Neural cell (in vitro differentiated cells): ENCODE results near the gene TRIM47. TPM values are rescaled to one million over a fixed set of nuclear protein-coding genes. Genes with fewer than 3 reads are reported as not detected.

Source experiments
- H2AFZ ChIP-seq: fragments of 200-600, 300-800 bp; sonication (generic), shearing (Covaris generic); 2 replicates; pipeline ENCODE4 v1.6.0; 2014; ENCODE audit warnings: low read depth, mild to moderate bottlenecking, antibody characterized with exemption, low read length, moderate library complexity
- H3F3A ChIP-seq: fragments of 200-600 bp; shearing (Covaris generic); 2 replicates; pipeline ENCODE4 v1.6.1; 2016; ENCODE audit warnings: mild to moderate bottlenecking, moderate library complexity, mixed read lengths, antibody characterized with exemption, low read length; ENCODE audit not compliant: insufficient read depth, poor library complexity, severe bottlenecking
- H3K27ac ChIP-seq: fragments of 200-600, 300-800 bp; sonication (generic), shearing (Covaris generic); 2 replicates; pipeline ENCODE4 v1.5.1; 2014; ENCODE audit warnings: mild to moderate bottlenecking, low read length, moderate library complexity
- H3K27me3 ChIP-seq: fragments of 300-800, 200-600 bp; sonication (generic), shearing (Covaris generic); 2 replicates; pipeline ENCODE4 v1.6.0; 2014; ENCODE audit warnings: mild to moderate bottlenecking, low read depth, low read length, moderate library complexity; ENCODE audit not compliant: insufficient read depth
- H3K36me3 ChIP-seq: fragments of 300-800, 200-600 bp; sonication (generic), shearing (Covaris generic); 2 replicates; pipeline ENCODE4 v1.5.1; 2014; ENCODE audit warnings: mild to moderate bottlenecking, antibody characterized with exemption, low read length, moderate library complexity; ENCODE audit not compliant: insufficient read depth
- H3K4me2 ChIP-seq: fragments of 300-800, 200-600 bp; sonication (generic), shearing (Covaris generic); 2 replicates; pipeline ENCODE4 v1.6.0; 2014; ENCODE audit warnings: mild to moderate bottlenecking, low read length
- H3K4me3 ChIP-seq: fragments of 300-800, 200-600 bp; sonication (generic), shearing (Covaris generic); 2 replicates; pipeline ENCODE4 v1.5.1; 2014; ENCODE audit warnings: mild to moderate bottlenecking, low read length, moderate library complexity
- H3K79me2 ChIP-seq: fragments of 200-600 bp; shearing (Covaris generic); replicated peaks from 2 replicates; pipeline ENCODE4 v1.6.0; 2014; ENCODE audit warnings: mild to moderate bottlenecking, low read length, moderate library complexity; ENCODE audit not compliant: insufficient read depth
- H3K9ac ChIP-seq: fragments of 300-800, 200-600 bp; sonication (generic), shearing (Covaris generic); 2 replicates; pipeline ENCODE4 v1.6.1; 2016; ENCODE audit warnings: mild to moderate bottlenecking, low read length, mixed read lengths
- H3K9me2 ChIP-seq: fragments of 200-600 bp; shearing (Covaris generic); 2 replicates; pipeline ENCODE4 v1.6.1; 2016; ENCODE audit warnings: mild to moderate bottlenecking, low read length, mixed read lengths; ENCODE audit not compliant: insufficient read depth
- H3K9me3 ChIP-seq: fragments of 200-600, 300-800 bp; sonication (generic), shearing (Covaris generic); 2 replicates; pipeline ENCODE4 v1.6.1; 2016; ENCODE audit warnings: mild to moderate bottlenecking, mixed run types, low read length, moderate library complexity, mixed read lengths
- H4K20me1 ChIP-seq: fragments of 200-600 bp; shearing (Covaris generic); 2 replicates; pipeline ENCODE4 v1.6.1; 2016; ENCODE audit warnings: mild to moderate bottlenecking, mixed run types; ENCODE audit not compliant: insufficient read depth
- EP300 ChIP-seq: fragments of 450-650 bp; conservative IDR thresholded peaks from 2 replicates; pipeline ENCODE4 v1.6.1; 2014; ENCODE audit warnings: antibody characterized with exemption, mild to moderate bottlenecking, moderate library complexity; ENCODE audit not compliant: poor library complexity, severe bottlenecking
- EZH2 ChIP-seq: fragments of 200-600, 300-800 bp; shearing (Covaris generic), sonication (generic); IDR thresholded peaks from 2 replicates; pipeline ENCODE4 v1.6.1; 2014; ENCODE audit warnings: antibody characterized with exemption, low read length, borderline replicate concordance, mild to moderate bottlenecking; ENCODE audit not compliant: insufficient read depth, poor library complexity, severe bottlenecking
- MXI1 ChIP-seq: fragments of 450-650 bp; conservative IDR thresholded peaks from 2 replicates; pipeline ENCODE4 v1.6.1; 2014; ENCODE audit warnings: antibody characterized with exemption, mild to moderate bottlenecking; ENCODE audit not compliant: poor library complexity, severe bottlenecking
- POLR2AphosphoS5 ChIP-seq: IDR thresholded peaks from 2 replicates; pipeline ENCODE4 v1.6.1; 2012
- RAD21 ChIP-seq: fragments of 450-650 bp; conservative IDR thresholded peaks from 2 replicates; pipeline ENCODE4 v1.6.1; 2014; ENCODE audit warnings: antibody characterized with exemption, mild to moderate bottlenecking, moderate library complexity
- SMC3 ChIP-seq: fragments of 450-650 bp; conservative IDR thresholded peaks from 2 replicates; pipeline ENCODE4 v1.6.1; 2014; ENCODE audit warnings: antibody characterized with exemption, mild to moderate bottlenecking, moderate library complexity; ENCODE audit not compliant: poor library complexity
- TAF1 ChIP-seq: IDR thresholded peaks from 2 replicates; pipeline ENCODE4 v1.6.1; 2012; ENCODE audit warnings: low read depth
- polyA plus RNA-seq: library from polyadenylated mRNA; depleted of rRNA; stranded (reverse); fragments of >200 nt; gene quantifications from 2 replicates; pipeline ENCODE4 v1.2.3, GENCODE V29; 2014
- TF ChIP-seq, protein P1 (sequence below): IDR thresholded peaks from 2 replicates; pipeline ENCODE4 v1.6.1; 2012; ENCODE audit warnings: borderline replicate concordance
- TF ChIP-seq, protein P2 (sequence below): fragments of 450-650 bp; IDR thresholded peaks from 2 replicates; pipeline ENCODE4 v1.5.1; 2014; ENCODE audit warnings: antibody characterized with exemption, mild to moderate bottlenecking, moderate library complexity; ENCODE audit not compliant: poor library complexity, severe bottlenecking

The TRIM47 gene
- polyA plus RNA-seq, 1 donor from 2014 or later, result 0.67 TPM

DNA sequence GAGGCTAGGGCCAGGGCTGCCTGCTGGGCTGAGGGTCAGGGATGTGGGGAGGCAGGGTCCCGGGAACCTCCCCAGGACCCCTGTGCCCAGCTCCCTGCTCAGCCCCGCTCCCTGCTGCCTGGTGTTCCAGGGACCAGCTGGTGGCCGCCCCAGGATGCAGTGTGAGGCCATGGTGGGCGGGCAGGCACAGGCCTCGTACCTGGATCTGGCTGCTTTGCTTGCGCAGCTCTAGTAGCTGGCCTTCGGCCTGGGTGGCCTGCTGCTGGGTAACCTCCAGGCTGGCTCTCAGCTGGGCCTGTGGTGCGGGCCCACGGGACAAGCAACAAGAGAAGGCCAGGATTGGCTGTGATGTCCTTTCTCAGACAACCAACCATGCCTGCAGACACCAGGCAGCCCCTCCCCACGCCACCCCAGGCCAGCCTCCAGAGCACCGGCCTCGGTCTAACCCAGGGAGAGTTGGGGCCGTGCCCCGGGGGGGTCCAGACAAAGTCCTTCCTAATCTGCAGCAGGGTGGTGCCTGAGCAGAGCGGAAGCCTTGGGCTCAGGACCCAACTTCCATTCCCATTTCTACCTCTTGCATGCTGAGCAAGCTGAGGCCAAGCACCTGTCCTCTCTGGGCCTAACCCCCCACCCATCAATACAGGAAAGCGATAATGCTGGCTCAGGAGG, 14.3 kb upstream of the TRIM47 start:
- TF ChIP-seq, protein P1, sequence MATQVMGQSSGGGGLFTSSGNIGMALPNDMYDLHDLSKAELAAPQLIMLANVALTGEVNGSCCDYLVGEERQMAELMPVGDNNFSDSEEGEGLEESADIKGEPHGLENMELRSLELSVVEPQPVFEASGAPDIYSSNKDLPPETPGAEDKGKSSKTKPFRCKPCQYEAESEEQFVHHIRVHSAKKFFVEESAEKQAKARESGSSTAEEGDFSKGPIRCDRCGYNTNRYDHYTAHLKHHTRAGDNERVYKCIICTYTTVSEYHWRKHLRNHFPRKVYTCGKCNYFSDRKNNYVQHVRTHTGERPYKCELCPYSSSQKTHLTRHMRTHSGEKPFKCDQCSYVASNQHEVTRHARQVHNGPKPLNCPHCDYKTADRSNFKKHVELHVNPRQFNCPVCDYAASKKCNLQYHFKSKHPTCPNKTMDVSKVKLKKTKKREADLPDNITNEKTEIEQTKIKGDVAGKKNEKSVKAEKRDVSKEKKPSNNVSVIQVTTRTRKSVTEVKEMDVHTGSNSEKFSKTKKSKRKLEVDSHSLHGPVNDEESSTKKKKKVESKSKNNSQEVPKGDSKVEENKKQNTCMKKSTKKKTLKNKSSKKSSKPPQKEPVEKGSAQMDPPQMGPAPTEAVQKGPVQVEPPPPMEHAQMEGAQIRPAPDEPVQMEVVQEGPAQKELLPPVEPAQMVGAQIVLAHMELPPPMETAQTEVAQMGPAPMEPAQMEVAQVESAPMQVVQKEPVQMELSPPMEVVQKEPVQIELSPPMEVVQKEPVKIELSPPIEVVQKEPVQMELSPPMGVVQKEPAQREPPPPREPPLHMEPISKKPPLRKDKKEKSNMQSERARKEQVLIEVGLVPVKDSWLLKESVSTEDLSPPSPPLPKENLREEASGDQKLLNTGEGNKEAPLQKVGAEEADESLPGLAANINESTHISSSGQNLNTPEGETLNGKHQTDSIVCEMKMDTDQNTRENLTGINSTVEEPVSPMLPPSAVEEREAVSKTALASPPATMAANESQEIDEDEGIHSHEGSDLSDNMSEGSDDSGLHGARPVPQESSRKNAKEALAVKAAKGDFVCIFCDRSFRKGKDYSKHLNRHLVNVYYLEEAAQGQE, result no peak
- TF ChIP-seq POLR2AphosphoS5 (no peak), EP300 (no peak), RAD21 (no peak), EZH2 (no peak), SMC3 (no peak), TAF1 (no peak), MXI1 (no peak)
- TF ChIP-seq, protein P2, sequence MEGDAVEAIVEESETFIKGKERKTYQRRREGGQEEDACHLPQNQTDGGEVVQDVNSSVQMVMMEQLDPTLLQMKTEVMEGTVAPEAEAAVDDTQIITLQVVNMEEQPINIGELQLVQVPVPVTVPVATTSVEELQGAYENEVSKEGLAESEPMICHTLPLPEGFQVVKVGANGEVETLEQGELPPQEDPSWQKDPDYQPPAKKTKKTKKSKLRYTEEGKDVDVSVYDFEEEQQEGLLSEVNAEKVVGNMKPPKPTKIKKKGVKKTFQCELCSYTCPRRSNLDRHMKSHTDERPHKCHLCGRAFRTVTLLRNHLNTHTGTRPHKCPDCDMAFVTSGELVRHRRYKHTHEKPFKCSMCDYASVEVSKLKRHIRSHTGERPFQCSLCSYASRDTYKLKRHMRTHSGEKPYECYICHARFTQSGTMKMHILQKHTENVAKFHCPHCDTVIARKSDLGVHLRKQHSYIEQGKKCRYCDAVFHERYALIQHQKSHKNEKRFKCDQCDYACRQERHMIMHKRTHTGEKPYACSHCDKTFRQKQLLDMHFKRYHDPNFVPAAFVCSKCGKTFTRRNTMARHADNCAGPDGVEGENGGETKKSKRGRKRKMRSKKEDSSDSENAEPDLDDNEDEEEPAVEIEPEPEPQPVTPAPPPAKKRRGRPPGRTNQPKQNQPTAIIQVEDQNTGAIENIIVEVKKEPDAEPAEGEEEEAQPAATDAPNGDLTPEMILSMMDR, result no peak
- Histone ChIP-seq H3K9me3 (no peaks in the 10 kb centered on the region), H3K4me2 (no peak overlapping the region), H3K9me2 (no peaks in the 10 kb centered on the region), H3K36me3 (no peaks in the 10 kb centered on the region), H3K9ac (no peak overlapping the region), H3K27ac (no peak overlapping the region), H4K20me1 (no peaks in the 10 kb centered on the region), H2AFZ (no peak overlapping the region), H3K79me2 (no peaks in the 10 kb centered on the region), H3F3A (no peaks in the 10 kb centered on the region), H3K4me3 (no peak overlapping the region), H3K27me3 (no peaks in the 10 kb centered on the region)

GRCh38 chr17:75891605-75892555, 13.5 kb upstream of the TRIM47 start:
- Histone ChIP-seq H3F3A (no peaks in the 10 kb centered on the region), H3K4me2 (no peak overlapping the region), H3K27ac (no peak overlapping the region), H3K9me3 (no peaks in the 10 kb centered on the region), H4K20me1 (no peaks in the 10 kb centered on the region), H3K79me2 (no peaks in the 10 kb centered on the region), H3K9ac (no peak overlapping the region), H2AFZ (no peak overlapping the region), H3K27me3 (no peaks in the 10 kb centered on the region), H3K4me3 (no peak overlapping the region), H3K36me3 (no peaks in the 10 kb centered on the region), H3K9me2 (no peaks in the 10 kb centered on the region)
- TF ChIP-seq MXI1, result no peak
- no peak for TF ChIP-seq RAD21
- TF ChIP-seq TAF1, result no peak
- TF ChIP-seq EZH2, result no peak
- TF ChIP-seq SMC3, result no peak
- TF ChIP-seq EP300, result no peak
- TF ChIP-seq, protein P2, result no peak
- TF ChIP-seq, protein P1, result no peak
- TF ChIP-seq POLR2AphosphoS5, result no peak
